Stimulated activated CD8-positive, alpha-beta memory T cell treated with anti-CD3 and anti-CD28 coated beads, Interleukin-12 subunit alpha, Interleukin-12 subunit beta, amount 100 ng/mL, for 1 hour (primary cell): Measurements from ENCODE around the gene GFM2.
"Not testable (repeated sequence)": the region's sequence is repeated elsewhere in the genome, so short reads cannot be mapped to it uniquely, and the experiment has no call there.

Source experiments
- DNase-seq: peaks from one replicate; pipeline ENCODE4 v3.0.0-alpha.2; 2020; ENCODE audit warnings: low read depth

The GFM2 gene

DNA sequence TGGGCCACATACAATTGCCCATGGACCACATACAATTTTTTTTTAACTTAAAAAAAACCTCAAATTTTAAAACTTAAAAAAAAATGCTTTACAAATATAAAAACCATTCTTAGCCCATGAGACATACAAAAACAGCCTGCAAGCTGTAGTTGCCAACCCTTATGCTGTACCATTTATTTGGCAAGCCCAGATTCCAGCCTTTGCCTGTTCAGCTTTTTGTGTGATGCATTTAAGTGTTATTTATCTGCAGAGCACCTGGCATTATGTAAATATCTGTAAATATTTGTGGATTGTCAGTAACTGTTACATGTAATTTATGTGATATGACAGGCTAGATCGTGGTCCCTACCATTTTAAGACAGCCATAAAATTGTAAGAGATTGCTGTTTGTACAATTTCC, 49.3 kb downstream of the GFM2 start:
- DNase-seq = no peak

DNA sequence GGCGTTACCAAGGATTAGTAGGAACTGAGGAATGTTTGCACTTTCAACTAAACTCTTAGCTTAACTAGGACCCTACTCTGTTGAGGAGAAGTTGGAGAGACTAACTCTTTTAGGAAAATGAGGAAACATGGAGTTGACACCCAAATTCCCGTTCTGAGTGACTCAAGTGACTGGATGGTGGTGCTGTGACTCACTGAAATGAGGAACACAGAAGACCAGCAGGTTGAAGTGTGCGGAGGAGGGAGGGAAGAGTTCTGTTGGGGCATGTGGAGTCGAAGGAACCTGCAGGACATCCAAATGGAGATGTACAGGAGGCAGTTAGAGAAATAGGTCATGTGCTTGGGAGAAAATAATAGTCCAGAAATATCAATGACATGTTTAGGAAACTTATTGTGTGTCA, 73.7 kb downstream of the GFM2 start:
- DNase-seq = no peak

DNA sequence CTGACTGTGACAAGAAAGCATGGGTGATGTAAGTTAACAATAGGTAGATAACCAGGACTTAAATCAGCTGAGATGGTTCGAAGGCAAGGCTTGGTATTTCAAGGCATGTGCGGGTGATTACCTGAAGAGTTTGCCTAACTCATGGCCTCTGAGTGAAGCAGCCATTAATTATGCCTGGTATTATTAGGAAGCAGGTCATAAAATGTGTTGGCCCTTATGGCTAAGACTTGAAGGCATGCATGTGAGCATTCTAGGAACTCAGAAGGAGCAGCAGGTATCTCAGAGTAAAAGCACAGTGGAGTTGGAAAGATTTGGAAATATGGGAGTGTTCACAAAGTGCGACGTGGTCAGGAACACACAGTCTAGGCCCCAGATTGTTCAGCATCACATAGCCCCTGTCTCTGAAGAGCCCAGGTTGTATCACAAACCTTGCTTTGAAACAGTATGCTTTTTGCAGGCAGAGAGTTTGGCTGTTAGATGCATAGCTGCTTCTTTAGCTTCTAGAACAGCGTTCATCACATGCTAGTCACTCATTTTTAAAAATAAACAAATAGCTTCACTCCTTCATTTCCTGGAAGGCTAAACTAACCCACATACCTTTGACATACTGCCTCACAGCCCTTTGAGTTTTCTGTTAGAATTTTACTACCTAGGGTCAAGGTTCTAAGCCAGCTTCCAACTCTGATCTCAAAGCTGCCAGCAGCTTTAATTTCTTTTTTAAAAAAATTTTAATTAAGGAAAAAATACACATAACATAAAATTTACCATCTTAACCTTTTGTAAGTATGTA, 79.8 kb downstream of the GFM2 start:
- DNase-seq = no peak

DNA sequence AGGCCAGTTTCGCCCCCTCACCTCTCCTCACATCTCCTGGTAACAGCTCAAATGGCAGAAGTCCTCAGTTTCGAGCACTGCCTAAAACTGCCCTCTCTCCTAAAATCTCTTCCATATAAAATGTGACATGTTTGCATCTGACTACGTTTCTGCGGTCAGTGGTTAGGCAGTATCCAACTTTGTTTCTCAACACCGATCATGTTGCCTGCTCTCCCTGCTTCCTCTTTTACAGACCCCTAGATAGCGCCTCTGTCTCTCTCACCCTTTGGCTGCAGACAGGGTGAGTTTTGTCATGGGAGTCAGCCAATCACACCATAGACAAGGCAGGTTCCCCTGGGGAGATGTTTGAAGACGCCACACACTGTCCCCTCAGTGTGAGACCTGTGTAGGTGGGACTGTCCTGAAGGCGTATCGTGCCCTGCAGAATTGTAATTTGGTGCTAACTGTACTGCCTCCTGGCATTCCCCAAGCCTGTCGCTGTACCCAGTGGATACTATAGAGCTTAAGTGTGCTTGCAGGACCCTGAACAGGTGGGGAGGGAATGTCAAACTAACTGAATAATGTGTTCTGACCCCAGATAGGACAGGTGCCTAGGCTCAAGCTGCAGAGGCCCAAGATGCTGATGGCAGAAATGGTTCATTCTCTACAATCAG, 80.8 kb downstream of the GFM2 start:
- no peak for DNase-seq

DNA sequence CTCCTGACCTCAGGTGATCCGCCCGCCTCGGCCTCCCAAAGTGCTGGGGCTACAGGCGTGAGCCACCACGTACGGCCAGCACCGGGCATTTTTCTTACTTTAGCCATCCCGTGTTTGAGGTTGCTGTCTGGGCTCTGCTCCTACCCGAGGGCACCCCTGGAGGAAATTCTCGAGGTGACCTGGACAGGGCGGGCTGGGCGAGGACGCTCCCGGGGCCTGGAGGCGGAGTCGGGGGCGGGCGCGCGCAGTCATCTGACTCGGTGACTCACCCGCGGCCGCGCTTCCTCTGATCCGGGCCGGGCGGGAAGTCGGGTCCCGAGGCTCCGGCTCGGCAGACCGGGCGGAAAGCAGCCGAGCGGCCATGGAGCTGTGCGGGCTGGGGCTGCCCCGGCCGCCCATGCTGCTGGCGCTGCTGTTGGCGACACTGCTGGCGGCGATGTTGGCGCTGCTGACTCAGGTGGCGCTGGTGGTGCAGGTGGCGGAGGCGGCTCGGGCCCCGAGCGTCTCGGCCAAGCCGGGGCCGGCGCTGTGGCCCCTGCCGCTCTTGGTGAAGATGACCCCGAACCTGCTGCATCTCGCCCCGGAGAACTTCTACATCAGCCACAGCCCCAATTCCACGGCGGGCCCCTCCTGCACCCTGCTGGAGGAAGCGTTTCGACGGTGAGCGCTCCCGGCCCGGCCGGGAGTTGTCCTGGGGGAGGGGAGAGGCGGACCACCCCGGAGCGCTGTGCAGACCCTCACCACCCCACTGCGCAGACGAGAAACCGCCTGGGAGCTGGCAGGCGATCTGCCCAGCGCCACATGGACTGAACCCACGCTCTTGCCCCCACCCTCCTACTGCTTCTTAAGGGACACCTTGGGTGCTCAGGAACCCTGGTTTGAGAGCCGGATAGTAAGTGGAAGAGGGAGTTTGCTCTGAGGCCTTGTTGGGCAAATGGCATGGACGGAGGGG, 81.7 kb downstream of the GFM2 start, which contains the start of gene HEXB:
TSS of gene HEXB (plus strand) at position 334 of the 952 bp plus-strand sequence. CDS start at position 362, 28 bp downstream.
- peak; percentile 72 for DNase-seq

DNA sequence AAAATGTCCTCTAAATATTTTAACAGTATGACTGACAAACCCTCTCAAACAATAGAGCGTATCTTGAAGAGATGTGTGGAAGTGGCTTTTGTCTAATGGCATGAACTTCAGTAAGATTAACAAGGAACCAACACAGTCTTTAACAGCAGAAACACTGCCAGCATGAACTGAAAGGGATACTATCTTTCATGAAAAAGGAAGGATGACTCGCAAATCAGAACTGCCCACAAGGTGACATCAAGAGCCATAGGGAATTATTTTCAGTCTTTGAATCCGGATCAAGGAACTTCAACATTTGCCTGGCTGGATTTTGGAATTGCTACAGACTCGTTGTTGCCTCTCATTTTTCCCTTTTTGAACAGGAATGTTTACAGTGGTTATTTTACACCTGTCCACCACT, 87.0 kb downstream of the GFM2 start:
- DNase-seq = no peak

DNA sequence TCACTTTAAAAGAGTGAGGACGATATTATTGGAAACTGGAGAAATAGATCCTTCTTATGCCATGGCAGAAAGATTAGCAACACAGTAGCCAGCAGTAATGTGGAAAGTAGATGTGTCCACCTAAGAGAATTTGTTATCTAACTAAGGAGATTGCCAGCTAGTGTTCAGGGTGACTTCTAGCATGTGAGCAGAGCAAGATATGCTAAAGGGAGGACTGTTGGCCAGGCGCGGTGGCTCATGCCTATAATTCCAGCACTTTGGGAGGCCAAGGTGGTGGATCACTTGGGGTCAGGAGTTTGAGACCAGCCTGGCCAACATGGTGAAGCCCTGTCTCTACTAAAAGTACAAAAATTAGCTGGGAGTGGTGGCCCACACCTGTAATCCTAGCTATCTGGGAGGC, 87.6 kb downstream of the GFM2 start:
- DNase-seq = not testable (repeated sequence)

DNA sequence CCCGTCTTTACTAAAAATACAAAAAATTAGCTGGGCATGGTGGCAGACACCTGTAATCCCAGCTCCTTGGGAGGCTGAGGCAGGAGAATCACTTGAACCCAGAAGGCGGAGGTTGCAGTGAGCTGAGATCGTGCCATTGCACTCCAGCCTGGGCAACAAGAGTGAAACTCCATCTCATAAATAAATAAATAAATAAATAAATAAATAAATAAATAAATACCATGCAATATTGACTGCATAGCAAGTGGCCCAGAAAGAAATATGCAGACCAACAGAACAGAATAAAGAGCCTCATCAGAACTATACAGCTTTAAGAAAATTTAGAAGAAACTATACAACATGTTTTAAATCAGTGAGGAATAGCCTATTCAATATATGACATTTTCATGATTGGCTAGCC, 88.8 kb downstream of the GFM2 start:
- not testable (repeated sequence) for DNase-seq

DNA sequence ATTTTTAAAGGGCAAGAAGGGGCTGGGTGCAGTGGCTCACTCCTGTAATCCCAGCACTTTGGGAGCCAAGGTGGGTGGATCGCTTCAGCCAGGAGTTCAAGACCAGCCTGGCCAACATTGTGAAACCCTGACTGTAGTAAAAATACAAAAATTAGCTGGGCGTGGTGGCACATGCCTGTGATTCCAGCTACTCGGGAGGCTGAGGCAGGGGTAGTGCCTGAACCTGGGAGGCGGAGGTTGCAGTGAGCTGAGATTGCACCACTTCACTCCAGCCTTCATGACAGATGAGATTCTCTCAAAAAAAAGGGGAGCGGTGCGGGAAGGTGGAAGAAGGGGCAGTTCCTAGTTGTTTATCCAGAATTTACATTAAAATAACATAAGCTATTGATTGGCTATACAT, 90.5 kb downstream of the GFM2 start:
- not testable (repeated sequence) for DNase-seq

DNA sequence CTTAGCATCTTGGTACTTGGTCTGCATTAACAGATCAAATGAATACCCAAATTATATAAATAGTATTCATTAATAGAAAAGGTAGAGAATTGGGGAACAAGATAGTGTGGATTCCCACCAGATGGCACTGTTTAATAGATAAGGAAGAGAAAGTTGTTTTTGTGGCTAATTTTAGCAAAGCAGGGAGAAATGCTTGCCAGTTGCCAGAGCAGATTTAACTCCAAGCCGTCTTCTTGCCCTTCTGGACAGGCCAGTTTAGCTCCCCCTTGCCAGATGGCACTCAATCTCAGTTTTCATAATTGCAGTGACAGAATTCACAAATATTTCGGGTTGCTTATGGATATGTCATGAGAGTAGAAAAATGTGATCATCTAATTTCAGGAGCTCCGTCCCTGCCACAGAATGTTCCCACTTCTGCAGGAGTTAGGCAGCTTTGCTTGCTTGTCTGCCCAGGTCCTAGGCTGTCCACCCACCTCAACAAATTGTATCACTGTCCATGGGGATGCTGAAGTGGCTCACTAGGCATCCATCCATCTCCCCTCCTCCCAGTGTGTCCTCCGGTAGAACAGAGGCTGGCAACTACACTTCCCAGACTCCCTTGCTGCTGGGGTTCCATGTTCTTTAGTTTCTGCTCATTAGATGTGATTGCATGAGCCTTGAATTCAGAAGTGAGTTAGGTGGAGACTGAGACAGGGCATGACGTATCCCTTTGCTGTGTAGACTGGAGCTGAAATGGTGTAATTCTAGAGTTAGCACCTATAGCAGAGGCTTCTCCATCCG, 93.7 kb downstream of the GFM2 start:
- DNase-seq = no peak

DNA sequence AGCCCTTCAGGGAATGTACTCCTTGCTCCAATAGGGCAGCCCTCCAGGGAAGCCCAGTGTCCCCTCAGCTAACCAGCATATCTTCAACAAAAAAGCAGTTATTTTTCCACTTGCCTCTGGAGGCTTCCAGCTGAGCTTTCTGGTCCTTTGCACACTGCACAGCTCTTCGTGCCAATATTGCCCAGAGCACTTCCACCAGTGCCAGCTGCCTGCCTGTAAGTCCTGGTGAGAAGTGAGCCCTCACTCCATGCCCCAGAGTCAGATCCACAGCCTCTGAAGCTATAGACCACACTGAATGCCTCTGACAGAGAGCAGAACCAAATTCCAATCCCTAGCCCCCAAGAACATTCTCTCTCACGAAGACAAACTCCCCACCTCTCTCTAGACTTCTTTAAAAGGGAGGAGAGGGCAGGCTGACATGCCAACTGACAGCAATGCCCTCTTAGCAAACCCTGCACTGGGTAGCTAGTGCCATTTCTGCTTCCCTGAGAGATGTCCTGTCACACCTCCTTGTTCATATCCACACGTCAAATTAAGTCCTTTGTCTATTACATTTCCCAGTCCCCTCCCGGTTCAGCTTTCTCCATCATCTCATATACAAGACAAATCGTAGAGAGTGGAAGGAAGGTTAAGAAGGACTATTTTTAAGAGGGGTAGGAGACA, 94.6 kb downstream of the GFM2 start:
- DNase-seq = no peak
